OCI-LY1 (cell line): ENCODE results near the gene MTSS2.

Experiments used
- H2AFZ ChIP-seq: fragments of 200-600 bp; sonication (generic), shearing (Covaris generic); 2 replicates; pipeline ENCODE4 v1.6.0; 2014; ENCODE audit warnings: antibody characterized with exemption, mild to moderate bottlenecking, low read length
- H3F3A ChIP-seq: fragments of 200-600 bp; sonication (generic), shearing (Covaris generic); 2 replicates; pipeline ENCODE4 v1.6.0; 2014; ENCODE audit warnings: mild to moderate bottlenecking, antibody characterized with exemption, low read length, moderate library complexity; ENCODE audit not compliant: insufficient read depth
- H3K27ac ChIP-seq: fragments of 200-600 bp; sonication (generic); 2 replicates; pipeline ENCODE4 v1.5.1; 2014; ENCODE audit warnings: low read length, mixed run types, mild to moderate bottlenecking, low read depth; ENCODE audit not compliant: poor library complexity, severe bottlenecking
- H3K27me3 ChIP-seq: fragments of 200-600 bp; sonication (generic); 2 replicates; pipeline ENCODE4 v1.6.0; 2014; ENCODE audit warnings: antibody characterized with exemption, mild to moderate bottlenecking, low read length, moderate library complexity; ENCODE audit not compliant: insufficient read depth
- H3K36me3 ChIP-seq: fragments of 200-600 bp; sonication (generic); 2 replicates; pipeline ENCODE4 v1.6.1; 2014; ENCODE audit warnings: mild to moderate bottlenecking, antibody characterized with exemption, low read length, moderate library complexity, mixed read lengths; ENCODE audit not compliant: insufficient read depth
- H3K4me1 ChIP-seq: fragments of 200-600 bp; sonication (generic); 2 replicates; pipeline ENCODE4 v1.5.1; 2014; ENCODE audit warnings: mild to moderate bottlenecking, low read length, moderate library complexity; ENCODE audit not compliant: insufficient read depth, severe bottlenecking
- H3K4me2 ChIP-seq: fragments of 200-600 bp; sonication (generic), shearing (Covaris generic); 2 replicates; pipeline ENCODE4 v1.6.1; 2014; ENCODE audit warnings: low read length
- H3K4me3 ChIP-seq: fragments of 200-600 bp; sonication (generic); 2 replicates; pipeline ENCODE4 v1.5.1; 2014; ENCODE audit warnings: low read length, low read depth, mild to moderate bottlenecking, mixed read lengths; ENCODE audit not compliant: poor library complexity, severe bottlenecking
- H3K79me2 ChIP-seq: fragments of 200-600 bp; shearing (Covaris generic); 2 replicates; pipeline ENCODE4 v1.6.1; 2016; ENCODE audit warnings: mixed run types, low read length, mixed read lengths; ENCODE audit not compliant: insufficient read depth
- H3K9ac ChIP-seq: fragments of 200-600 bp; sonication (generic), shearing (Covaris generic); 2 replicates; pipeline ENCODE4 v1.6.1; 2014; ENCODE audit warnings: mild to moderate bottlenecking, low read length, mixed read lengths
- H3K9me2 ChIP-seq: fragments of 200-600 bp; sonication (generic), shearing (Covaris generic); 2 replicates; pipeline ENCODE4 v1.6.1; 2014; ENCODE audit warnings: low read depth, mild to moderate bottlenecking, low read length, mixed read lengths
- H3K9me3 ChIP-seq: fragments of 200-600 bp; shearing (Covaris generic); 2 replicates; pipeline ENCODE4 v1.6.1; 2014; ENCODE audit warnings: low read length, mixed read lengths
- H4K20me1 ChIP-seq: fragments of 200-600 bp; sonication (generic), shearing (Covaris generic); 2 replicates; pipeline ENCODE4 v1.6.0; 2016; ENCODE audit warnings: mild to moderate bottlenecking, low read length; ENCODE audit not compliant: insufficient read depth
- EZH2 ChIP-seq: fragments of 200-600 bp; sonication (generic), shearing (Covaris generic); IDR thresholded peaks from 2 replicates; pipeline ENCODE4 v1.8.0; 2017; ENCODE audit warnings: borderline replicate concordance, mixed run types, mild to moderate bottlenecking, antibody characterized with exemption, low read length, moderate library complexity, mixed read lengths
- TF ChIP-seq, protein P1 (sequence below): fragments of 200-600 bp; sonication (generic), shearing (Covaris generic); IDR thresholded peaks from 2 replicates; pipeline ENCODE4 v1.5.1; 2017; ENCODE audit warnings: mild to moderate bottlenecking, antibody characterized with exemption, low read length, moderate library complexity, mixed read lengths

The MTSS2 gene

GRCh38 chr16:70656712-70657263 lies 29.1 kb downstream of the MTSS2 start:
- no peak overlapping the region for H2AFZ ChIP-seq
- H3K36me3 ChIP-seq: no peaks in the 10 kb centered on the region
- no peak overlapping the region for H3K4me2 ChIP-seq
- H3K9me2 ChIP-seq: no peaks in the 10 kb centered on the region
- TF ChIP-seq, protein P1, sequence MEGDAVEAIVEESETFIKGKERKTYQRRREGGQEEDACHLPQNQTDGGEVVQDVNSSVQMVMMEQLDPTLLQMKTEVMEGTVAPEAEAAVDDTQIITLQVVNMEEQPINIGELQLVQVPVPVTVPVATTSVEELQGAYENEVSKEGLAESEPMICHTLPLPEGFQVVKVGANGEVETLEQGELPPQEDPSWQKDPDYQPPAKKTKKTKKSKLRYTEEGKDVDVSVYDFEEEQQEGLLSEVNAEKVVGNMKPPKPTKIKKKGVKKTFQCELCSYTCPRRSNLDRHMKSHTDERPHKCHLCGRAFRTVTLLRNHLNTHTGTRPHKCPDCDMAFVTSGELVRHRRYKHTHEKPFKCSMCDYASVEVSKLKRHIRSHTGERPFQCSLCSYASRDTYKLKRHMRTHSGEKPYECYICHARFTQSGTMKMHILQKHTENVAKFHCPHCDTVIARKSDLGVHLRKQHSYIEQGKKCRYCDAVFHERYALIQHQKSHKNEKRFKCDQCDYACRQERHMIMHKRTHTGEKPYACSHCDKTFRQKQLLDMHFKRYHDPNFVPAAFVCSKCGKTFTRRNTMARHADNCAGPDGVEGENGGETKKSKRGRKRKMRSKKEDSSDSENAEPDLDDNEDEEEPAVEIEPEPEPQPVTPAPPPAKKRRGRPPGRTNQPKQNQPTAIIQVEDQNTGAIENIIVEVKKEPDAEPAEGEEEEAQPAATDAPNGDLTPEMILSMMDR: no peak
- TF ChIP-seq EZH2: no peak
- no peak overlapping the region for H3K9ac ChIP-seq
- H3F3A ChIP-seq: no peaks in the 10 kb centered on the region
- H4K20me1 ChIP-seq: no peaks in the 10 kb centered on the region
- no peak overlapping the region for H3K27ac ChIP-seq
- H3K4me1 ChIP-seq: peaks cover 11% of the 10 kb centered on the region
- no peaks in the 10 kb centered on the region for H3K79me2 ChIP-seq
- H3K27me3 ChIP-seq: no peaks in the 10 kb centered on the region
- H3K9me3 ChIP-seq: no peaks in the 10 kb centered on the region
- no peak overlapping the region for H3K4me3 ChIP-seq

- Histone ChIP-seq H3K9me3 (no peaks in the 10 kb centered on the region), H3K27me3 (no peaks in the 10 kb centered on the region), H3K4me2 (no peak overlapping the region), H2AFZ (no peak overlapping the region), H3K9ac (no peak overlapping the region), H3F3A (no peaks in the 10 kb centered on the region), H3K79me2 (no peaks in the 10 kb centered on the region), H3K4me3 (no peak overlapping the region), H3K9me2 (no peaks in the 10 kb centered on the region), H3K27ac (no peak overlapping the region), H3K4me1 (peaks cover 11% of the 10 kb centered on the region), H3K36me3 (no peaks in the 10 kb centered on the region), H4K20me1 (no peaks in the 10 kb centered on the region)
- TF ChIP-seq, protein P1: no peak
- no peak for TF ChIP-seq EZH2
Observed at GRCh38 chr16:70656065-70656711, 29.7 kb downstream of the MTSS2 start.

GRCh38 chr16:70653809-70654771 lies 31.8 kb downstream of the MTSS2 start:
- Histone ChIP-seq H4K20me1 (no peaks in the 10 kb centered on the region), H2AFZ (no peak overlapping the region), H3K9me2 (no peaks in the 10 kb centered on the region), H3K9ac (no peak overlapping the region; the same call in 1 of the 2 replicates), H3K4me2 (peak overlapping the region; percentile 47), H3K79me2 (no peaks in the 10 kb centered on the region), H3K4me1 (peaks cover 6% of the 10 kb centered on the region), H3K27ac (no peak overlapping the region), H3K4me3 (peak overlapping the region; percentile 21), H3K9me3 (no peaks in the 10 kb centered on the region), H3F3A (no peaks in the 10 kb centered on the region), H3K36me3 (no peaks in the 10 kb centered on the region), H3K27me3 (peaks cover 7% of the 10 kb centered on the region; the same call in 1 of the 2 replicates)
- no peak for TF ChIP-seq EZH2
- TF ChIP-seq, protein P1: peak; percentile 92
